HEK293T (cell line): ENCODE data around the gene APOBEC2.

Experiments
- CTCF ChIA-PET: fragments of 350-600 bp; formaldehyde crosslinking; extraction: SDS; loops from one replicate; lab custom pipeline; 2021; ENCODE audit warnings: antibody characterized with exemption, inconsistent platforms; lab: Yijun Ruan, JAX
- POLR2A ChIA-PET: fragments of 350-600 bp; formaldehyde crosslinking; extraction: SDS; loops from one replicate; lab custom pipeline; 2020; ENCODE audit warnings: antibody characterized with exemption, inconsistent platforms; lab: Yijun Ruan, JAX
- DNase-seq: peaks from one replicate; pipeline ENCODE4 v3.0.0; 2012; ENCODE audit warnings: mixed read lengths; ENCODE audit errors: extremely low spot score
- ARNT ChIP-seq: fragments of 450-650 bp; IDR thresholded peaks from 2 replicates; pipeline ENCODE4 v1.6.1; 2017; ENCODE audit warnings: mild to moderate bottlenecking
- BHLHE40 ChIP-seq: fragments of 450-650 bp; IDR thresholded peaks from 2 replicates; pipeline ENCODE4 v1.6.1; 2016; ENCODE audit warnings: mild to moderate bottlenecking, moderate library complexity, borderline replicate concordance
- CTBP1 ChIP-seq: fragments of 450-650 bp; IDR thresholded peaks from 2 replicates; pipeline ENCODE4 v1.6.1; 2016; ENCODE audit warnings: borderline replicate concordance
- ELF4 ChIP-seq: fragments of 450-650 bp; IDR thresholded peaks from 2 replicates; pipeline ENCODE4 v1.6.1; 2017; ENCODE audit warnings: antibody characterized with exemption
- FOXA1 ChIP-seq: fragments of 450-650 bp; IDR thresholded peaks from 2 replicates; pipeline ENCODE4 v1.6.1; 2016; ENCODE audit warnings: mild to moderate bottlenecking
- FOXK2 ChIP-seq: fragments of 450-650 bp; IDR thresholded peaks from 2 replicates; pipeline ENCODE4 v1.6.1; 2016; ENCODE audit warnings: mild to moderate bottlenecking
- FOXM1 ChIP-seq: fragments of 450-650 bp; IDR thresholded peaks from 2 replicates; pipeline ENCODE4 v1.6.1; 2017; ENCODE audit warnings: mild to moderate bottlenecking, borderline replicate concordance
- HDGF ChIP-seq: fragments of 450-650 bp; IDR thresholded peaks from 2 replicates; pipeline ENCODE4 v1.6.1; 2017; ENCODE audit warnings: antibody characterized with exemption, borderline replicate concordance
- L3MBTL2 ChIP-seq: fragments of 450-650 bp; conservative IDR thresholded peaks from 2 replicates; pipeline ENCODE4 v1.6.1; 2016; ENCODE audit warnings: mild to moderate bottlenecking
- LEF1 ChIP-seq: fragments of 450-650 bp; IDR thresholded peaks from 2 replicates; pipeline ENCODE4 v1.6.1; 2017; ENCODE audit warnings: mild to moderate bottlenecking, borderline replicate concordance
- NFRKB ChIP-seq: fragments of 450-650 bp; IDR thresholded peaks from 2 replicates; pipeline ENCODE4 v1.6.1; 2016; ENCODE audit warnings: mild to moderate bottlenecking, moderate library complexity
- PKNOX1 ChIP-seq: fragments of 450-650 bp; IDR thresholded peaks from 2 replicates; pipeline ENCODE4 v1.6.1; 2016
- SP1 ChIP-seq: fragments of 450-650 bp; IDR thresholded peaks from 2 replicates; pipeline ENCODE4 v1.6.1; 2017
- SUZ12 ChIP-seq: fragments of 450-650 bp; IDR thresholded peaks from 2 replicates; pipeline ENCODE4 v1.6.1; 2016; ENCODE audit warnings: mild to moderate bottlenecking
- TARDBP ChIP-seq: fragments of 450-650 bp; IDR thresholded peaks from 2 replicates; pipeline ENCODE4 v1.6.1; 2016
- ZNF384 ChIP-seq: fragments of 450-650 bp; IDR thresholded peaks from 2 replicates; pipeline ENCODE4 v1.6.1; 2016

APOBEC2 gene

GRCh38 chr6:41023114-41023513, 29.9 kb upstream of the APOBEC2 start:
- DNase-seq, result no peak
- no peak for TF ChIP-seq TARDBP
- TF ChIP-seq CTBP1, result no peak
- TF ChIP-seq BHLHE40, result no peak
- TF ChIP-seq LEF1, result no peak
- TF ChIP-seq ARNT, result no peak
- no peak for TF ChIP-seq FOXA1
- no peak for TF ChIP-seq FOXK2
- POLR2A ChIA-PET, result no interaction called here
- CTCF ChIA-PET, result interaction anchor here (0.8 to 1.1 kb wide), 2 partner anchors 23 to 127 kb away, joined by 3 to 4 read pairs; no protein-coding TSS in a partner anchor

- DNase-seq, result no peak
- TF ChIP-seq CTBP1, result no peak
- no peak for TF ChIP-seq L3MBTL2
- no peak for TF ChIP-seq SUZ12
- no peak for TF ChIP-seq BHLHE40
- TF ChIP-seq ZNF384, result no peak
- TF ChIP-seq TARDBP, result no peak
- no peak for TF ChIP-seq NFRKB
- TF ChIP-seq FOXA1, result no peak
- no peak for TF ChIP-seq HDGF
- no peak for TF ChIP-seq ARNT
- no peak for TF ChIP-seq ELF4
- TF ChIP-seq SP1, result no peak
- TF ChIP-seq PKNOX1, result no peak
- TF ChIP-seq FOXM1, result no peak
- no peak for TF ChIP-seq FOXK2
- TF ChIP-seq LEF1, result no peak
- ChIA-PET POLR2A (no interaction called here), CTCF (interaction anchor here (2.6 kb wide), 1 partner anchor 10 kb away, joined by 12 read pairs; no protein-coding TSS in a partner anchor)
Observed at GRCh38 chr6:41025966-41026530, 27.0 kb upstream of the APOBEC2 start.

- ChIA-PET CTCF (interaction anchor here (0.7 to 2.7 kb wide), 17 partner anchors 9 to 140 kb away, joined by 3 to 14 read pairs (median 4); no protein-coding TSS in a partner anchor), POLR2A (interaction anchor here (1.0 to 2.4 kb wide), 4 partner anchors 13 to 131 kb away, joined by 3 to 13 read pairs (median 5); no protein-coding TSS in a partner anchor)
- TF ChIP-seq BHLHE40, result no peak
- no peak for TF ChIP-seq SP1
- no peak for TF ChIP-seq PKNOX1
- TF ChIP-seq FOXA1, result no peak
- no peak for TF ChIP-seq ELF4
- no peak for TF ChIP-seq ARNT
- TF ChIP-seq ZNF384, result no peak
- TF ChIP-seq HDGF, result no peak
- TF ChIP-seq CTBP1, result no peak
- no peak for TF ChIP-seq FOXK2
- TF ChIP-seq TARDBP, result no peak
- no peak for TF ChIP-seq NFRKB
- TF ChIP-seq FOXM1, result no peak
- DNase-seq, result no peak
Observed at GRCh38 chr6:41027241-41027640, 25.8 kb upstream of the APOBEC2 start.

GRCh38 chr6:41027799-41028560, 25.0 kb upstream of the APOBEC2 start:
- peak; percentile 86 for DNase-seq
- ChIA-PET POLR2A (interaction anchor here (1.0 to 2.4 kb wide), 5 partner anchors 12 to 132 kb away, joined by 3 to 13 read pairs (median 4); no protein-coding TSS in a partner anchor), CTCF (interaction anchor here (0.7 to 2.7 kb wide), 18 partner anchors 8 to 141 kb away, joined by 3 to 14 read pairs (median 4); partner anchors contain the start of gene UNC5CL)
- TF ChIP-seq BHLHE40, result no peak
- no peak for TF ChIP-seq HDGF
- TF ChIP-seq L3MBTL2, result peak; percentile 70
- 0 out of 2 replicates have a peak, but pooled peaks have one; percentile 17 for TF ChIP-seq ARNT

GRCh38 chr6:41028561-41029412, 24.2 kb upstream of the APOBEC2 start:
- POLR2A ChIA-PET, result interaction anchor here (1.2 to 2.4 kb wide), 2 partner anchors 31 to 47 kb away, joined by 3 to 13 read pairs; no protein-coding TSS in a partner anchor

More at GRCh38 chr6:41028561-41029412, 24.2 kb upstream of the APOBEC2 start:
- CTCF ChIA-PET, result interaction anchor here (0.6 to 2.7 kb wide), 11 partner anchors 7 to 310 kb away, joined by 3 to 14 read pairs (median 5); partner anchors contain the start of gene UNC5CL
- no peak for TF ChIP-seq LEF1
- no peak for TF ChIP-seq FOXA1
- no peak for TF ChIP-seq ARNT
- no peak for TF ChIP-seq FOXM1
- no peak for TF ChIP-seq CTBP1
- no peak for TF ChIP-seq L3MBTL2
- TF ChIP-seq NFRKB, result no peak
- no peak for TF ChIP-seq HDGF
- no peak for TF ChIP-seq ELF4
- no peak for TF ChIP-seq SUZ12
- no peak for TF ChIP-seq PKNOX1
- TF ChIP-seq TARDBP, result no peak
- TF ChIP-seq ZNF384, result no peak
- no peak for TF ChIP-seq FOXK2
- TF ChIP-seq SP1, result no peak
- TF ChIP-seq BHLHE40, result no peak
- DNase-seq, result peak; percentile 22
